ENCODE data around the gene ALDOB. TPM values are rescaled to one million over a fixed set of nuclear protein-coding genes. Genes with fewer than 3 reads are reported as not detected.

Gene ALDOB
- polyA plus RNA-seq, 12 donors, result 0.24 to 16.2 (median 0.79) TPM; not detected in 1

DNA sequence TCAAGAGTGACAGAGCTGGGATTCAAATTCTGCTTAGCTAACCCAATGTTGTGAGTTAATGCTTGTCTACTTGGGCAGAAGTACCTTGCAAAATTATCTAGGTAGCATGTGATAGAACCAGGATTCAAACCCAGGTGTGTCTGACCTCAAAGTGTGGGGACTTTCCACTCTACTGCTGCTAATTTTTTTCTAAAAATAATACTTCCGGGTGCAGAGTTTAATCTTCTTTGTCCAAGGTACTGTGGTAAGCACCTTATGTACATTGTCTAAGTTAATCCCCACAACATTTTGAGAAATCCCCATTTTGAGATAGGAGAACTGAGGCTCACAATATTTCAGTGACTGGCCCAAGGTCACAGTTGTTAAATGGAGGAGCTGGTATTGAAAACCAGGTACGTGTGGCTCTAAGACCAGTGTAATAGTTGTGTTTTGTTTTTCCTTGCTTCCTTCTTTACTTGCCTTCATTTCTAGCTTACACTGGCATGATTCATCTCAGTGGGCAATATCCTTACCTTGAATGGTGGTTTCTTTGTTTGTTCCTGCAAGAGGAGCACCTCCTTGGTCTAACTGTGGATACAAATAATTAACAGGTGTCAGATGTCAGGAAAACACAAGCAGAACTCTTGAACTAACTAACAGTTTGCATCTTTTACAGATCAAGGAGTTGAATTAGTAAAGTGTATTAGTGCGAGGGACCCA lies 7.5 kb downstream of the ALDOB start:
- no peak for DNase-seq

GRCh38 chr9:101427358-101427757 lies 8.2 kb downstream of the ALDOB start:
- no peak for DNase-seq

DNA sequence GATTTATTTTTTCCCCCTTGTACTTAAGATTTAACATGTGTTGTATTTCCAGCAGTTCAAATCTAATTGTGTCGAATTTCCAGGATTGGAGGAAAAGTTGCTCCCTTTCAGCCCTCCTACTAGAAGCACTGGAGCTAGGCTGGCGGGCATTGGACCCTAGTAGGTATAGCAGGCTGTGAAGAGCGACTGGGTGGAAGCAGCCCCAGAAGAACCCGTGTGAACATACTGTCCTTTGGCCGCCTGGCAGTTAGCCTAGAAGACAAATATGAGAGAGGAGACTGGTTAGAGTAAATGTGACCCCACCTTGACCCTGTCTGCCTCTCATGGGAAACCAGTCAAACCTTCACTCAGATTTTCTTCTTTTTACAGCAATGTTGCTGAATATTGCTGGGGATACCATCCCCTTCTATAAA lies 13.9 kb downstream of the ALDOB start:
- no peak for DNase-seq

- no peak for DNase-seq
Observed at GRCh38 chr9:101419863-101420262, 15.7 kb downstream of the ALDOB start.

- no peak for DNase-seq
Observed at GRCh38 chr9:101418518-101419430, 16.8 kb downstream of the ALDOB start.

- no peak for DNase-seq
Observed at GRCh38 chr9:101417977-101418376, 17.6 kb downstream of the ALDOB start.

- no peak for DNase-seq
Observed at GRCh38 chr9:101417389-101417788, 18.2 kb downstream of the ALDOB start.

- DNase-seq, result no peak
Observed at GRCh38 chr9:101415578-101415977, 20.0 kb downstream of the ALDOB start.

GRCh38 chr9:101414839-101415238 lies 20.7 kb downstream of the ALDOB start:
- no peak for DNase-seq

DNA sequence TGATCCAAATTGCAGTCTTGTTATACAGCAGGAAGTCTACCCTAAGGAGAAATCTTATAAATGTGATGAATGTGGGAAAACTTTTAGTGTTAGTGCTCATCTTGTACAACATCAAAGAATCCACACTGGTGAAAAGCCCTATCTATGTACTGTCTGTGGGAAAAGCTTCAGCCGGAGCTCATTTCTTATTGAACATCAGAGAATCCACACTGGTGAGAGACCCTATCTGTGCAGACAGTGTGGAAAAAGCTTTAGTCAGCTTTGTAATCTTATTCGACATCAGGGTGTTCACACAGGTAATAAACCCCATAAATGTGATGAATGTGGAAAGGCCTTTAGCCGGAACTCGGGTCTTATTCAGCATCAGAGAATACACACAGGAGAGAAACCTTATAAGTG lies 26.5 kb downstream of the ALDOB start:
- no peak for DNase-seq

- DNase-seq, result no peak
Observed at GRCh38 chr9:101408374-101409078, 27.0 kb downstream of the ALDOB start.

DNA sequence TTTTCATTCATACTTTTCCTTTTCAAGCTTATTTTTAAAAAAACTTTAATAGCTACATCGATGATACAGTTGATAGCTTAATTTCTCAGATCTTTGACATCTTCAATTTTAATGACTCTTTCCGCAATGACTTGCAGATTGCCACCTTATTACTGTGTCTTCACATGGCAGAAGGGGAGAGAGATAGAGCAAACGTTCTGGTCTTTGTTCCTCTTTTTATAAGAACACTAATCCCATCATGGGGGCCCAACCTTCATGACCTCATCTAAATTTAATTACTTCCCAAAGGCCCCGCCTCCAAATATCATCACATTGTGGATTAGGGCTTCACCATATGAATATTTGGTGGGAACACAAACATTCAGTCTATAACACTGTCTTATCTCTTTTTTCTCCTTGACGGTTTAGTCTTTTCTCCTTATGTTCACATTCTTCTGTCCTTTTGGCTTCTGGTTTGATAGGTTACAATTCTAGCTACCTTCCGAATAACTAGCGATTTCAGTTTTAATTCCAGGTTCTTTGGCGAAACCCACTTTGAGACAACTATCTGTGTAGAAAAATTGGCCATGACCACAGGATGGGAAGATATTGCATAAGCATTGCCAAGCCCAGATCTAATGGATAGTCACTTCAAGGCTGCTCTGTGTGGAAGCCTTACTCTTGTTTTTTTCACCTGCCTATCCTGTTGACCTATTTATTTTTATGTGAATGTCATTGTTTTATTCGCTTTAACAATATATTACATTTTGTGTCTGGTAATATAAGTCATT lies 31.9 kb downstream of the ALDOB start:
- DNase-seq, result no peak

DNA sequence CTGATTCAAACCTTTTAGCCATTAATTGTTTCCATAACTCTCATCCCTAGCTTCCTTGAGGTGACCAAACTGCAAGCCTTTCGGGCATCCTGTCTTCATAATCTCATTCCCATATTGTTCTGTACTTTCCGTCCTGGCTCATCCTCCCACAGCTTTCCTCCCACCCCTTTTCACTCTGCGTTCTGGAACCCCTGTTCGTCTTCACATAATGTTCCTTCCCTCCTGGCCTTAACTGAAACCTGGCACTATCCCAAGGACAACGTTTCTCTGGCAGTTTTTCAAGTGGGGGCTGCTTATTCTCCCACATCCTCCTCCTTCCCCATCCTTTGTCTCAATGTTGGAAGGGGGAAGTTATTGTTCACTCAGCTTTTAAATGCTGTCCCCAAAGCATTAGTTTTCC lies 35.5 kb downstream of the ALDOB start:
- no peak for DNase-seq

DNA sequence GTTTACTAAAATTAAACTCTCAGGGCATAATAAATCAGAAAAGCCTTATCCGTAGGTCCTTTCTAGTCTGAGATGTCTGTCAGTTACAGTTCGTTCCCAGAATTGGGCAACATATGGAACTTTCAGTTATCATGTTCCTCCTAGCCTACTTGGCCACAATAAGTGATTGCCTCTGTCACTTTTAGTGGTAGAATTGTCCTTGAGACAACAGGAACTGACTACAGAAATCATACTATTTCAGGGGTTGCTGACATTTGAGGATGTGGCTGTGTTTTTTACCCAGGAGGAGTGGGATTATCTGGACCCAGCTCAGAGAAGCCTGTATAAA lies 36.0 kb downstream of the ALDOB start:
- DNase-seq, result no peak

DNA sequence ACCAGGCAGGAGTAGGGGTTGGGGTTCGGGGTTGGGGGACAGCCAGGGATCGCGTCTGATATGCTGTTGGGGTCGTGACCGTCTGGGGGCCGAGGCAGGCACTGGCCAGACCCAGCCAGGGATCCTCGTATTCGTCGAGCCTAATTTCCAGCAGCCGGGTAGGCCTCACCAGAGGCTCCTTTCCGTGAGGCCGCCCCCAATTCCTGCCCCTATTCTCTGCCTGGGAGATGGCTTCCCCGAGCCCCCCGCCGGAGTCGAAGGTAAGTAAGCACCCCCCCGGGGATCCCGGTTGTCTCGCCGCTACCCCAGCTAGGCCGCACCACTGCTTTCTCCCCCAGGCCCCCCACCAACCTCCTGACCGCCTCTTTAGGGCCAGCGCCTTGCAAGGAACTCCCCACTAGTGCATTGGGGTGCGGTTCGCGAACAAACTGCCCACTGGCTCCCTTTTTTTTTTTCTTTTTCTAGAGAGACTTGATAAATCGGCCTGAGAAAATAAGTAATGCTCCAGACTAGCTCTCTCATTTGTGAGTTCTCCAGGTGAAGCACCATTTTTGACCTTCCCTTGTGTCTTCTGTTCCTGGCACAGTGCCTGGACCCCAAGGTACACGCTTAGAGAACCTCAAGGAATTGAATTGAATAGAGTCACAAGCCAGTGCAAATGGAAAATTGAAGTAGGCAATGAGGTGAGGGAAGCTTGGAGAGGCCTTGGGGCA lies 36.5 kb downstream of the ALDOB start:
- peak; percentile 22 for DNase-seq

GRCh38 chr9:101398068-101398929 lies 37.3 kb downstream of the ALDOB start, which contains the start of the genes MRPL50 and ZNF189:
Gene MRPL50 (minus strand): TSS chr9:101398618. CDS start chr9:101398592, 26 bp downstream.
Gene ZNF189 (plus strand): TSS chr9:101398851. CDS start chr9:101399157, 306 bp downstream.
- peak; percentile 99 for DNase-seq

DNA sequence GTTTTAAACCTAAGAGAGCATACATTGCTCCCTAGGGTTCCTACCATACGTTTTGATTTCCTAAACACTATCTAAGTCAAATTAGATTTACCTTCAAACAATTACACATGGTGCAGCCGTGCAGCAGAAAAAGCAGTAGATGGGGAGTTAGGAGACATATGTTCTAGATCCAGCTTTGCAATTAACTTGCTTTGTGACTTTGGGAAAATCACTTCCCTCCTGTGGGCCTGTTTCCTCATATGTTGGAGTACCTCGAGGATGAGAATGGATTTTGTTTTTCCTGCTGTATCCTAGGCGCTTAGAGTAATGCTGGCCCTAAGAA lies 37.9 kb downstream of the ALDOB start:
- no peak for DNase-seq

- no peak for DNase-seq
Observed at GRCh38 chr9:101394687-101395086, 40.9 kb downstream of the ALDOB start.

DNA sequence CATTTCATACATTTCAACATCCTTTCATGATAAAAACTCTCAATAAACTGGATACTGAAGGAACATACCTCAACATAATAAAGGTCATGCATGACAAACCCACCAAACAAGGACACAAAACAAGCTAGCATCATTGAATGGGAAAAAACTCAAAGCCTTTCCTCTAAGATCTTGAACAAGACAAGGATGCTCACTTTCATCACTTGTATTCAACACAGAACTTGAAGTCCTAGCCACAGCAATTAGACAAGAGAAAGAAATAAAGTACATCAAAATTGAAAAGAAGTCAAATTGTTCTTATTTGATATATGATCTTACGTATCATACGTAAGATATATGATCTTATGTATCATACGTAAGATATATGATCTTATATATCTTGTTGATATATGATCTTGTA lies 42.4 kb downstream of the ALDOB start:
- no peak for DNase-seq

GRCh38 chr9:101388507-101388993 lies 47.0 kb downstream of the ALDOB start:
- no peak for DNase-seq
